ENCODE data around the gene MCF2L. TPM values are rescaled to one million over a fixed set of nuclear protein-coding genes. Genes with fewer than 3 reads are reported as not detected.

Gene MCF2L
- total RNA-seq, 1 donor from 2014 or later: 41.2 TPM

- peak overlapping the region; percentile 69 for H3K4me3 ChIP-seq
- no peak for TF ChIP-seq CTCF (IDR thresholded peaks at IDR 0.05; ENCODE audit: borderline replicate concordance)
- DNase-seq: no peak
- no peaks in the 10 kb centered on the region for H3K36me3 ChIP-seq
- intact Hi-C loops (cut with micrococcal nuclease): no loop called here
- peaks cover 73% of the 10 kb centered on the region for H3K4me1 ChIP-seq
- no peaks in the 10 kb centered on the region for H3K9me3 ChIP-seq (replicated peaks)
- peak overlapping the region; percentile 91 for H3K27ac ChIP-seq (replicated peaks)
- H3K27me3 ChIP-seq (ENCODE audit: low read depth): no peaks in the 10 kb centered on the region
Observed at GRCh38 chr13:112983042-112983305, 14.0 kb downstream of the MCF2L start.

DNA sequence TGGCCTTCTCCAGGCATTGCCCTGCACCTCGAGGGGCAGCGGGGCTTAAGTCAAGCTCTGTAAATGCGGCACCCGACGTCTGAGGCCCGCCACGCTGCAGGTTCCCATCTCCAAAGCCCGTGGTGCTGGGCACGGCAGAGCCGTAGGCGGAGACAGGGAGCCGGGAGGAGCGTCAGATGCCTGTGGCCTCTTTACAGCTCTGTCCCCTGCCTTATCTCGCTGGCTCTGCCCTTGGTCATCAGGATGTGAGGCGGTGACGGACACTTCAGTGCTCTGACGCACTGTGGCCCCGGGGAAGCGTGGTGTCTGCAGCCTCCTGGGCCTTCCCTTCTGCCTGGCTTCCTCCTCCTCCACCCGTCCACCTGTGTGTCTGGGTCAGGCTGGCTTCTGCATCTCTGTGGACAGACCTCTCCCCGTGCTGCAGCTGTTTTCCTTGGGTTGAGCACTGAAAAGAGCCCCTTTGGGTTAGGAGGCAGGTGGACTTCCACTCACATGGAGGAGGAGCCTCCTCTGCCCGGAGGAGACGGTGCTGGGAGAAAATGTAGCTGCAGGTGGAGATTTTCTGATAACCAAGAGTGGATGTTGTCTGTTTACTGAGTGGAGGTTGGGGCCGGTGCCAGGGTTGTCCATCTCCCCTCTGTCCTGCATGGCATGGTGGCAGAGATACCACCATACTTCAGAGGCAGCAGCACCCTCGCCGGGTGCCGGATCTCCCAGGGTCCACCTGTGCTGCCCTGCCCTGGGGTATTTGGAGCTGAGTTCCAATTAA is 14.6 kb downstream of the MCF2L start:
- Histone ChIP-seq H3K36me3 (no peaks in the 10 kb centered on the region), H3K4me1 (peaks cover 69% of the 10 kb centered on the region), H3K27ac (replicated peaks) (peak overlapping the region; percentile 91), H3K27me3 (ENCODE audit: low read depth) (no peaks in the 10 kb centered on the region), H3K9me3 (replicated peaks) (no peaks in the 10 kb centered on the region), H3K4me3 (peak overlapping the region; percentile 69)
- TF ChIP-seq CTCF (IDR thresholded peaks at IDR 0.05; ENCODE audit: borderline replicate concordance): no peak
- intact Hi-C loops (cut with micrococcal nuclease): no loop called here
- DNase-seq: peak; percentile 64

- peak overlapping the region; percentile 91 for H3K27ac ChIP-seq (replicated peaks)
- DNase-seq: no peak
- peak overlapping the region; percentile 69 for H3K4me3 ChIP-seq
- no peak for TF ChIP-seq CTCF (IDR thresholded peaks at IDR 0.05; ENCODE audit: borderline replicate concordance)
- peaks cover 67% of the 10 kb centered on the region for H3K4me1 ChIP-seq
- H3K9me3 ChIP-seq (replicated peaks): no peaks in the 10 kb centered on the region
- intact Hi-C loops (cut with micrococcal nuclease): no loop called here
- H3K27me3 ChIP-seq (ENCODE audit: low read depth): no peaks in the 10 kb centered on the region
- no peaks in the 10 kb centered on the region for H3K36me3 ChIP-seq
Observed at GRCh38 chr13:112984501-112984900, 15.5 kb downstream of the MCF2L start.

DNA sequence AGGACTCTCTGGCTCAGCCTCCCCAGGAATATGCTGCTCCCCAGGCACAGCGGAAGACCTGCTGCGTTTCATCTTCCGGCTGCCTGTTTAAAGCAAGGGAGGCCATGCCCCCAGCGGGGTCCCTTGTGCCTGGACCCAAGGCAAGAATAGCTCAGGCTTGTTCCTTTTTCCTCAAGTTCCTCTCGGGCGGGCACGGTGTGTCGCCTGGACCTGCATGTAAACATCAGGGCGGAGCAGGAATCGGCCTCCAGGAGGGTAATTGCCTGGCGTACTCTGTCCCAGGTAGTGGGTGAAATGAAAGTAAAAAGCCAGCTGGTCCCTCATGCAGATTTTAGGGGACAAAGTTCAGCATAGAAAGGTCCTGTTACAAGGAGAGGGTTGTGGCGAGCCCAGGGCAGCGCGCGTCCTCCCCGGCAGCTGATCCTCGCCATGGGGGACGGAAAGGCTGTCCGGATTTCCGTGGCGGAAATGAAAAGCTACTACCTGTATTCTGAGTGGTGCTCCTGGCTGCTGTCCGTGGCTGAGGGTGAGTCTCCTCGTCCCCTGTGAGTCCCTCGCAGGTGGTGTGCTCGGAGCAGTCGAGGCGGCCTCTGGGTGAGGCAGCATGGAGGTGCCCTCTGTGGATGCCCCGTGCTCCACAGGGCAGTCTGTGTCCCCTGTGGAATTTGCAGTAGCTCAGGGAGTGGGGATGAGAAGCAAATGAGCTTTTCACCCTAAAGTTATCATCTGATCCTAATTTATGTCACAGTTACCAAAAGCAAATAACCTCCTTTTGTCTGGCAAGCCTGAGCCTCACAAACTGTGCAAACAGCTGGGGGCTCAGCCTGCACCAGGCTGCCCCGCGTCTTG is 16.2 kb downstream of the MCF2L start:
- no peak for DNase-seq
- intact Hi-C loops (cut with micrococcal nuclease): no loop called here
- peak overlapping the region; percentile 91 for H3K27ac ChIP-seq (replicated peaks)
- peaks cover 72% of the 10 kb centered on the region for H3K4me1 ChIP-seq
- no peaks in the 10 kb centered on the region for H3K27me3 ChIP-seq (ENCODE audit: low read depth)
- H3K9me3 ChIP-seq (replicated peaks): no peaks in the 10 kb centered on the region
- peak overlapping the region; percentile 69 for H3K4me3 ChIP-seq
- no peak for TF ChIP-seq CTCF (IDR thresholded peaks at IDR 0.05; ENCODE audit: borderline replicate concordance)
- H3K36me3 ChIP-seq: peaks cover 4% of the 10 kb centered on the region

DNA sequence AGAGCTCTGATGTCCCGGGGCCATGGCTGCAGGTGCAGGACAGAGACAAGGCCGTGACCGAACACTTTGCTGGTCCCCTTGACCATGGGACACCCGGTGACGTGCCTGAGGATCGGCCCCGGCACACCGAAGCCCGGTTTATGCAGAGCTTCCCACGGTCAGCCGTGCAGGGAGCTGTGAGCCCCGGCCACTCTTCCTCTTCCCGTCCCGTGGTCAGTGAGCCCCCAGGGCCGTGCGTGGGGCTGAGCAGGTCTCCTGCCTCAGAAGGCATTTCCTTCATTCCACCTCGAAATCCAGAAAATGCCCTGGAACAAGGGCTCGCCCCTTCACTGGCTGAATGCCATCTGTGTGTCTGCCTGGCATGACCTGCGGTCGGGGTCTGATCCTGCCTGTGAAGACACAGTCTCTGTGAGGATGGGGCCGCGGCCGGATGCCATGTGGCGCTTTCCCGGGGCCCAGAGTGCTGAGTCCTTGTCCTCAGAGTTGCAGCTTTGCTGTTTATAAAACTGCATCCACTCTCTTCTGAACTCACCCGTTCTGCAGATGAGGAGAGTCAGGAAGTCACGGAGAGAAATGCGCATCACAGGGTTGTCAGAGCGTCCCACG is 16.9 kb downstream of the MCF2L start:
- DNase-seq: no peak
- peaks cover 80% of the 10 kb centered on the region for H3K4me1 ChIP-seq
- intact Hi-C loops (cut with micrococcal nuclease): no loop called here

More for the DNA sequence above, 16.9 kb downstream of the MCF2L start:
- H3K36me3 ChIP-seq: peaks cover 4% of the 10 kb centered on the region
- H3K27me3 ChIP-seq (ENCODE audit: low read depth): no peaks in the 10 kb centered on the region
- no peak for TF ChIP-seq CTCF (IDR thresholded peaks at IDR 0.05; ENCODE audit: borderline replicate concordance)
- H3K27ac ChIP-seq (replicated peaks): peak overlapping the region; percentile 91
- no peaks in the 10 kb centered on the region for H3K9me3 ChIP-seq (replicated peaks)
- peak overlapping the region; percentile 69 for H3K4me3 ChIP-seq
